GM12878 (cell line): ENCODE measurements around the gene EIF5B. TPM values are rescaled to one million over a fixed set of nuclear protein-coding genes. Genes with fewer than 3 reads are reported as not detected.

Source experiments
- ATAC-seq: fragments of 200-7000 bp; cut with Tn5 transposase; 3 replicates; pipeline ENCODE4 v1.9.1; 2020; ENCODE audit warnings: mild to moderate bottlenecking, moderate library complexity
- BruUV-seq: library from RNA; stranded (reverse); fragments of 400-500 nt; replicated peaks from 2 replicates; lab custom pipeline; 2021; lab: Mats Ljungman, UMichigan
- CTCF ChIA-PET: fragments of 300-600 bp; sonication (Branson Sonifier 250); formaldehyde crosslinking; extraction: SDS; loops from one replicate; lab custom pipeline; 2021; ENCODE audit warnings: inconsistent platforms; lab: Yijun Ruan, JAX
- POLR2A ChIA-PET: fragments of 350-600 bp; formaldehyde crosslinking; extraction: SDS; loops from one replicate; lab custom pipeline; 2021; ENCODE audit warnings: inconsistent platforms; lab: Charles Lee
- RAD21 ChIA-PET: fragments of 300-600 bp; sonication (Branson Sonifier 250); formaldehyde crosslinking; loops from one replicate; lab custom pipeline; 2023; ENCODE audit warnings: antibody characterized with exemption; ENCODE audit not compliant: unreplicated experiment; lab: Charles Lee
- SMC1A ChIA-PET: fragments of 300-600 bp; sonication (Branson Sonifier 250); formaldehyde crosslinking; loops from one replicate; lab custom pipeline; 2023; ENCODE audit not compliant: unreplicated experiment, uncharacterized antibody; lab: Charles Lee
- DNase-seq: peaks from one replicate; pipeline ENCODE4 v3.0.0-alpha.2; 2011; ENCODE audit warnings: low read depth, low spot score
- FAIRE-seq: peaks from 3 replicates; lab custom pipeline; 2011; peaks lifted over from hg19 to GRCh38; lab: Jason Lieb, UNC
- H2AFZ ChIP-seq: 2 replicates; pipeline ENCODE4 v1.6.0; 2011; ENCODE audit warnings: low read depth, low read length, control low read depth; ENCODE audit not compliant: control insufficient read depth
- H3K27ac ChIP-seq: 2 replicates; pipeline ENCODE4 v1.5.1; 2011; ENCODE audit warnings: control low read depth; ENCODE audit not compliant: control insufficient read depth, insufficient read depth
- H3K27me3 ChIP-seq, 2 experiments: replicated peaks in 1 of 2; 2 replicates each; pipeline versions ENCODE4 v1.6.0 to v1.6.1; 2011; ENCODE audit warnings: low read length in 1 of 2; ENCODE audit not compliant: control insufficient read depth in 2 of 2, insufficient read depth in 2 of 2
- H3K36me3 ChIP-seq, 2 experiments: 2 replicates each; pipeline ENCODE4 v1.5.1; 2011; ENCODE audit warnings: low read length in 1 of 2; ENCODE audit not compliant: control insufficient read depth in 2 of 2, insufficient read depth in 2 of 2
- H3K4me1 ChIP-seq: 2 replicates; pipeline ENCODE4 v1.6.1; 2011; ENCODE audit warnings: mild to moderate bottlenecking, low read length, moderate library complexity, mixed read lengths; ENCODE audit not compliant: control insufficient read depth, insufficient read depth
- H3K4me2 ChIP-seq: 2 replicates; pipeline ENCODE4 v1.6.0; 2011; ENCODE audit warnings: control low read depth; ENCODE audit not compliant: control insufficient read depth, insufficient read depth
- H3K4me3 ChIP-seq: fragments of 200-600 bp; sonication (generic); 2 replicates; pipeline ENCODE4 v1.5.1; 2016
- H3K79me2 ChIP-seq: 2 replicates; pipeline ENCODE4 v1.6.0; 2011; ENCODE audit warnings: low read length; ENCODE audit not compliant: control insufficient read depth, insufficient read depth
- H3K9ac ChIP-seq: 2 replicates; pipeline ENCODE4 v1.8.0; 2011; ENCODE audit warnings: low read length, control low read depth, mixed read lengths; ENCODE audit not compliant: control insufficient read depth, insufficient read depth
- H3K9me3 ChIP-seq: replicated peaks from 3 replicates; pipeline ENCODE4 v1.5.1; 2011; ENCODE audit warnings: mild to moderate bottlenecking, low read length; ENCODE audit not compliant: control insufficient read depth, insufficient read depth
- H4K20me1 ChIP-seq: 2 replicates; pipeline ENCODE4 v1.6.0; 2011; ENCODE audit not compliant: control insufficient read depth, insufficient read depth
- ASH2L ChIP-seq: fragments of 300-600, 200-600 bp; sonication (generic); IDR thresholded peaks from 2 replicates; pipeline ENCODE4 v1.6.1; 2017; ENCODE audit warnings: low read depth, mild to moderate bottlenecking, borderline replicate concordance
- ATF7 ChIP-seq: fragments of 450-650 bp; IDR thresholded peaks from 2 replicates; pipeline ENCODE4 v1.6.1; 2016; ENCODE audit warnings: low read depth, mild to moderate bottlenecking
- CHD1 ChIP-seq: IDR thresholded peaks from 2 replicates; pipeline ENCODE4 v1.6.1; 2012; ENCODE audit warnings: low read depth, low read length, improper control_type of control experiment
- MYB ChIP-seq: fragments of 150-350 bp; IDR thresholded peaks from 2 replicates; pipeline ENCODE4 v1.6.1; 2014; ENCODE audit warnings: mild to moderate bottlenecking, low read depth, low read length, borderline replicate concordance
- POLR2AphosphoS2 ChIP-seq: IDR thresholded peaks from 2 replicates; pipeline ENCODE4 v1.6.1; 2011; ENCODE audit warnings: low read depth, mild to moderate bottlenecking, low read length, improper control_type of control experiment, moderate library complexity
- SKIL ChIP-seq: fragments of 450-650 bp; IDR thresholded peaks from 2 replicates; pipeline ENCODE4 v1.6.1; 2017; ENCODE audit warnings: mild to moderate bottlenecking, low read depth, inconsistent platforms; ENCODE audit not compliant: poor library complexity, severe bottlenecking
- SMAD1 ChIP-seq: fragments of 450-650 bp; IDR thresholded peaks from 2 replicates; pipeline ENCODE4 v1.6.1; 2018; ENCODE audit warnings: mild to moderate bottlenecking, low read depth; ENCODE audit not compliant: partially characterized antibody
- SP1 ChIP-seq: IDR thresholded peaks from one replicate; pipeline ENCODE4 v1.6.1; 2011; ENCODE audit warnings: low read depth, low read length
- TAF1 ChIP-seq: IDR thresholded peaks from 2 replicates; pipeline ENCODE4 v1.6.1; 2011; ENCODE audit warnings: mild to moderate bottlenecking, low read depth, low read length, borderline replicate concordance
- ZZZ3 ChIP-seq: IDR thresholded peaks from 2 replicates; pipeline ENCODE4 v1.6.1; 2011; ENCODE audit warnings: low read depth; ENCODE audit not compliant: control insufficient read depth, insufficient read length
- in situ Hi-C: fragments of 300-500 bp; cut with MboI; formaldehyde crosslinking; loops from 9 replicates; pipeline ENCODE4 v1.14.3; 2018; ENCODE audit warnings: mixed read lengths
- intact Hi-C: fragments of 100-400 bp; cut with micrococcal nuclease; formaldehyde crosslinking; loops from one replicate; pipeline ENCODE4 v1.14.2; 2022; ENCODE audit not compliant: unreplicated experiment
- polyA plus RNA-seq, 11 experiments: library from polyadenylated mRNA; depleted of rRNA in 4 of 11; unstranded in 6 of 11; stranded (reverse) in 5 of 11; fragments of >200 nt; fragmentation: Nextera tagmentation in 4 of 11; fragmentation: Illumina TruSeq in 1 of 11; extraction: Ambion mirVana in 4 of 11; extraction: Trizol in 1 of 11; gene quantifications; 1 replicate in 1 of 11; 2 replicates in 10 of 11; pipeline versions ENCODE4 v1.2.1 to v1.2.3, GENCODE V29; 2011 to 2016; ENCODE audit warnings: inconsistent platforms in 2 of 11, missing spikeins in 2 of 11, low read depth in 1 of 11
- total RNA-seq, 4 experiments: library from RNA; depleted of rRNA in 3 of 4; stranded (reverse); fragments of >200 nt in 3 of 4; fragmentation: Illumina TruSeq in 1 of 4; extraction: Trizol in 1 of 4; gene quantifications; 2 replicates each; pipeline versions ENCODE4 v1.2.1 to v1.2.3, GENCODE V29; 2013 to 2021
- TF ChIP-seq, protein P1 (sequence below): fragments of 450-650 bp; formaldehyde crosslinking; IDR thresholded peaks from 2 replicates; pipeline ENCODE4 v1.5.0; 2022; ENCODE audit warnings: mild to moderate bottlenecking, missing genetic modification characterization
- TF ChIP-seq, protein P2 (sequence below): fragments of 450-650 bp; IDR thresholded peaks from 2 replicates; pipeline ENCODE4 v1.6.1; 2017; ENCODE audit warnings: low read depth, mild to moderate bottlenecking, moderate library complexity

EIF5B gene
- total and polyA plus RNA-seq, 10 of the 15 experiments (the other 5 are each of a cell fraction or from before 2014, with no cell fraction given) = 21.7 to 119 (median 40.8) TPM

DNA sequence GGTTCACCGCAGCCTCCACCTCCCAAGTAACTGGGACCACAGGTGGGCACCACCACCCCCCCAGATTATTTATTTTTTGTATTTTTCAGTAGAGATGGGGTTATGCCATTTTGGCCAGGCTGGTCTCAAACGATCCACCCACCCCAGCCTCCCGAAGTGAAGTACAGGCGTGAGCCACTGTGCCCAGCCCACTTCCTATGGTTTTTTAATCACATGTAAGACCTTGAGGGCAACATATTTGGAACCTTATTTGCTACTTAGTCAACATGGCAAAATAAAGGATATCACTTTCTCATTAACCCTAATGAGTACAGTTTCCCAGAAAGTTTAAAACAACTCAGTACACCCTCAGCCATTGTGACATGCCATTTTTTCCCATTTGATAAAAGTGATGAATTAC, 64.7 kb downstream of the EIF5B start (continued):
- no peak for TF ChIP-seq CHD1

- RAD21 ChIA-PET = interaction anchor here (1.0 kb wide), 1 partner anchor 18 kb away, joined by 3 read pairs; no protein-coding TSS in a partner anchor
- H3K4me2 ChIP-seq = no peak overlapping the region
Measured at GRCh38 chr2:99403084-99403483, 65.9 kb downstream of the EIF5B start.

More at GRCh38 chr2:99403084-99403483, 65.9 kb downstream of the EIF5B start:
- no peak for ATAC-seq
- Histone ChIP-seq H3K79me2 (no peaks in the 10 kb centered on the region), H3K4me1 (no peaks in the 10 kb centered on the region), H2AFZ (no peak overlapping the region), H3K27me3 (no peaks in the 10 kb centered on the region), H4K20me1 (no peaks in the 10 kb centered on the region), H3K27ac (no peak overlapping the region), H3K36me3 (peaks cover 4 to 38% of the 10 kb centered on the region in 2 experiments), H3K9ac (no peak overlapping the region), H3K9me3 (no peaks in the 10 kb centered on the region), H3K4me3 (no peak overlapping the region)
- ChIA-PET POLR2A (interaction anchor here (1.0 to 1.6 kb wide), 2 partner anchors 13 to 66 kb away, joined by 4 to 5 read pairs; partner anchors contain the start of gene EIF5B), CTCF (interaction anchor here (0.6 to 1.6 kb wide), 4 partner anchors 9 to 1047 kb away, joined by 3 to 4 read pairs (median 4); no protein-coding TSS in a partner anchor), SMC1A (interaction anchor here (0.6 to 1.4 kb wide), 4 partner anchors 9 to 50 kb away, joined by 3 to 6 read pairs (median 3); no protein-coding TSS in a partner anchor)
- intact Hi-C loops = no loop called here
- no TSS peak for BruUV-seq
- in situ Hi-C loops = no loop called here
- DNase-seq = no peak
- TF ChIP-seq SMAD1 = no peak
- no peak for TF ChIP-seq MYB
- TF ChIP-seq, protein P1, sequence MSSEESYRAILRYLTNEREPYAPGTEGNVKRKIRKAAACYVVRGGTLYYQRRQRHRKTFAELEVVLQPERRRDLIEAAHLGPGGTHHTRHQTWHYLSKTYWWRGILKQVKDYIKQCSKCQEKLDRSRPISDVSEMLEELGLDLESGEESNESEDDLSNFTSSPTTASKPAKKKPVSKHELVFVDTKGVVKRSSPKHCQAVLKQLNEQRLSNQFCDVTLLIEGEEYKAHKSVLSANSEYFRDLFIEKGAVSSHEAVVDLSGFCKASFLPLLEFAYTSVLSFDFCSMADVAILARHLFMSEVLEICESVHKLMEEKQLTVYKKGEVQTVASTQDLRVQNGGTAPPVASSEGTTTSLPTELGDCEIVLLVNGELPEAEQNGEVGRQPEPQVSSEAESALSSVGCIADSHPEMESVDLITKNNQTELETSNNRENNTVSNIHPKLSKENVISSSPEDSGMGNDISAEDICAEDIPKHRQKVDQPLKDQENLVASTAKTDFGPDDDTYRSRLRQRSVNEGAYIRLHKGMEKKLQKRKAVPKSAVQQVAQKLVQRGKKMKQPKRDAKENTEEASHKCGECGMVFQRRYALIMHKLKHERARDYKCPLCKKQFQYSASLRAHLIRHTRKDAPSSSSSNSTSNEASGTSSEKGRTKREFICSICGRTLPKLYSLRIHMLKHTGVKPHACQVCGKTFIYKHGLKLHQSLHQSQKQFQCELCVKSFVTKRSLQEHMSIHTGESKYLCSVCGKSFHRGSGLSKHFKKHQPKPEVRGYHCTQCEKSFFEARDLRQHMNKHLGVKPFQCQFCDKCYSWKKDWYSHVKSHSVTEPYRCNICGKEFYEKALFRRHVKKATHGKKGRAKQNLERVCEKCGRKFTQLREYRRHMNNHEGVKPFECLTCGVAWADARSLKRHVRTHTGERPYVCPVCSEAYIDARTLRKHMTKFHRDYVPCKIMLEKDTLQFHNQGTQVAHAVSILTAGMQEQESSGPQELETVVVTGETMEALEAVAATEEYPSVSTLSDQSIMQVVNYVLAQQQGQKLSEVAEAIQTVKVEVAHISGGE (CRISPR knock-in tag) = no peak
- no peak for TF ChIP-seq SKIL
- no peak for TF ChIP-seq TAF1
- no peak for TF ChIP-seq ASH2L
- no peak for TF ChIP-seq ATF7
- no peak for TF ChIP-seq POLR2AphosphoS2
- no peak for TF ChIP-seq ZZZ3
- no peak for TF ChIP-seq SP1
- TF ChIP-seq, protein P2, sequence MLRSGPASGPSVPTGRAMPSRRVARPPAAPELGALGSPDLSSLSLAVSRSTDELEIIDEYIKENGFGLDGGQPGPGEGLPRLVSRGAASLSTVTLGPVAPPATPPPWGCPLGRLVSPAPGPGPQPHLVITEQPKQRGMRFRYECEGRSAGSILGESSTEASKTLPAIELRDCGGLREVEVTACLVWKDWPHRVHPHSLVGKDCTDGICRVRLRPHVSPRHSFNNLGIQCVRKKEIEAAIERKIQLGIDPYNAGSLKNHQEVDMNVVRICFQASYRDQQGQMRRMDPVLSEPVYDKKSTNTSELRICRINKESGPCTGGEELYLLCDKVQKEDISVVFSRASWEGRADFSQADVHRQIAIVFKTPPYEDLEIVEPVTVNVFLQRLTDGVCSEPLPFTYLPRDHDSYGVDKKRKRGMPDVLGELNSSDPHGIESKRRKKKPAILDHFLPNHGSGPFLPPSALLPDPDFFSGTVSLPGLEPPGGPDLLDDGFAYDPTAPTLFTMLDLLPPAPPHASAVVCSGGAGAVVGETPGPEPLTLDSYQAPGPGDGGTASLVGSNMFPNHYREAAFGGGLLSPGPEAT = no peak
- no peak for FAIRE-seq
